ENCODE data around the gene CHEK2.

Gene CHEK2

DNA sequence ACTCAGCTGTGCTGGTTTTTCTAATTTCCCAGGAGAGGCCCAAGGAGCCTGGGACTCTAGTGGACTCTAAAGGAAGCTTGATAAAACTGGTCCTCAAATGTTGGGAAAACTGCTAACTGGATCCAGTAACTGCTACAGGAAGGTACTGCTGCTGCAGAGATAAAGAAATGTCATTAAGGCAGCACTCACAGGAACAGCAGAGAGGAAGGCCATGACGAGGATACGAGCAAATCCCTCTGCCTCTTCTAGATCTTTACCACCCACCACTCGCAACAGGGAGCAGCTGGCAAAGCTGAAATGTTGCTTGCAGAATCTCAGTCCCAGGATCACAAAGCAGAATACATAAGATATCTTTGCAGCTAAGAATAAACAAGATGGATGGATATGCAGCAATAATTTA, 85.4 kb downstream of the CHEK2 start:
- no peak overlapping the region for H3K27ac ChIP-seq (replicated peaks)
- no peak overlapping the region for H3K4me3 ChIP-seq (replicated peaks; ENCODE audit: insufficient read depth, low read length)
- TF ChIP-seq CTCF (IDR thresholded peaks at IDR 0.05; ENCODE audit: insufficient read depth, low read length): no peak
- TF ChIP-seq POLR2AphosphoS5 (IDR thresholded peaks at IDR 0.05; ENCODE audit: low read depth): no peak
- TF ChIP-seq GABPA (IDR thresholded peaks at IDR 0.05; ENCODE audit: low read depth): no peak
- no peak for TF ChIP-seq SPI1 (IDR thresholded peaks at IDR 0.05; ENCODE audit: borderline replicate concordance, low read depth)
- TF ChIP-seq, protein P1, sequence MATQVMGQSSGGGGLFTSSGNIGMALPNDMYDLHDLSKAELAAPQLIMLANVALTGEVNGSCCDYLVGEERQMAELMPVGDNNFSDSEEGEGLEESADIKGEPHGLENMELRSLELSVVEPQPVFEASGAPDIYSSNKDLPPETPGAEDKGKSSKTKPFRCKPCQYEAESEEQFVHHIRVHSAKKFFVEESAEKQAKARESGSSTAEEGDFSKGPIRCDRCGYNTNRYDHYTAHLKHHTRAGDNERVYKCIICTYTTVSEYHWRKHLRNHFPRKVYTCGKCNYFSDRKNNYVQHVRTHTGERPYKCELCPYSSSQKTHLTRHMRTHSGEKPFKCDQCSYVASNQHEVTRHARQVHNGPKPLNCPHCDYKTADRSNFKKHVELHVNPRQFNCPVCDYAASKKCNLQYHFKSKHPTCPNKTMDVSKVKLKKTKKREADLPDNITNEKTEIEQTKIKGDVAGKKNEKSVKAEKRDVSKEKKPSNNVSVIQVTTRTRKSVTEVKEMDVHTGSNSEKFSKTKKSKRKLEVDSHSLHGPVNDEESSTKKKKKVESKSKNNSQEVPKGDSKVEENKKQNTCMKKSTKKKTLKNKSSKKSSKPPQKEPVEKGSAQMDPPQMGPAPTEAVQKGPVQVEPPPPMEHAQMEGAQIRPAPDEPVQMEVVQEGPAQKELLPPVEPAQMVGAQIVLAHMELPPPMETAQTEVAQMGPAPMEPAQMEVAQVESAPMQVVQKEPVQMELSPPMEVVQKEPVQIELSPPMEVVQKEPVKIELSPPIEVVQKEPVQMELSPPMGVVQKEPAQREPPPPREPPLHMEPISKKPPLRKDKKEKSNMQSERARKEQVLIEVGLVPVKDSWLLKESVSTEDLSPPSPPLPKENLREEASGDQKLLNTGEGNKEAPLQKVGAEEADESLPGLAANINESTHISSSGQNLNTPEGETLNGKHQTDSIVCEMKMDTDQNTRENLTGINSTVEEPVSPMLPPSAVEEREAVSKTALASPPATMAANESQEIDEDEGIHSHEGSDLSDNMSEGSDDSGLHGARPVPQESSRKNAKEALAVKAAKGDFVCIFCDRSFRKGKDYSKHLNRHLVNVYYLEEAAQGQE (IDR thresholded peaks at IDR 0.05; ENCODE audit: insufficient replicate concordance, low read depth): no peak
- DNase-seq (ENCODE audit: low read depth in 1 of 2, low spot score in 1 of 2): no peak
- no peaks in the 10 kb centered on the region for H3K27me3 ChIP-seq (ENCODE audit: insufficient read depth, poor library complexity, severe bottlenecking)

- H3K27me3 ChIP-seq (ENCODE audit: insufficient read depth, poor library complexity, severe bottlenecking): no peaks in the 10 kb centered on the region
- DNase-seq (ENCODE audit: low read depth in 1 of 2, low spot score in 1 of 2): no peak
- no peak overlapping the region for H3K27ac ChIP-seq (replicated peaks)
- H3K4me3 ChIP-seq (replicated peaks; ENCODE audit: insufficient read depth, low read length): no peak overlapping the region
- no peak for TF ChIP-seq CTCF (IDR thresholded peaks at IDR 0.05; ENCODE audit: insufficient read depth, low read length)
Measured at GRCh38 chr22:28650463-28650862, 91.2 kb downstream of the CHEK2 start.

DNA sequence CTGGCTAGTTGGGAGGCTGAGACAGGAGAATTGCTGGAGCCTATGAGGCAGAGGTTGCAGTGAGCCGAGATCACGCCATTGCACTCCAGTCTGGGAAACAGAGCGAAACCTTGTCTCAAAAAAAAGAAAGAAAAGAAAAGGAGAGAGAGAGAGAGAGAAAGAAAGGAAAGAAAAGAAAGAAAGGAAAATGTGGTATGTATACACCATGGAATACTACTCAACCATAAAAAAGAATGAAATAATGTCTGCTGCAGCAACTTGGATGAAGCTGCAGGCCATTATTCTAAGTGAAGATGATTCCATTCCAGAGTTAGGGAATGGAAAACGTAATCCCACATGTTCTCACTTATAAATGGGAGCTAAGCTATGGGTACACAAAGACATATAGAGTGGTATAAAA, 92.8 kb downstream of the CHEK2 start:
- no peaks in the 10 kb centered on the region for H3K27me3 ChIP-seq (ENCODE audit: insufficient read depth, poor library complexity, severe bottlenecking)
- H3K4me3 ChIP-seq (replicated peaks; ENCODE audit: insufficient read depth, low read length): no peak overlapping the region
- H3K27ac ChIP-seq (replicated peaks): no peak overlapping the region
- no peak for TF ChIP-seq POLR2AphosphoS5 (IDR thresholded peaks at IDR 0.05; ENCODE audit: low read depth)
- TF ChIP-seq GABPA (IDR thresholded peaks at IDR 0.05; ENCODE audit: low read depth): no peak
- no peak for TF ChIP-seq CTCF (IDR thresholded peaks at IDR 0.05; ENCODE audit: insufficient read depth, low read length)
- TF ChIP-seq, protein P1 (IDR thresholded peaks at IDR 0.05; ENCODE audit: insufficient replicate concordance, low read depth): no peak
- TF ChIP-seq SPI1 (IDR thresholded peaks at IDR 0.05; ENCODE audit: borderline replicate concordance, low read depth): no peak
- DNase-seq (ENCODE audit: low read depth in 1 of 2, low spot score in 1 of 2): no peak

DNA sequence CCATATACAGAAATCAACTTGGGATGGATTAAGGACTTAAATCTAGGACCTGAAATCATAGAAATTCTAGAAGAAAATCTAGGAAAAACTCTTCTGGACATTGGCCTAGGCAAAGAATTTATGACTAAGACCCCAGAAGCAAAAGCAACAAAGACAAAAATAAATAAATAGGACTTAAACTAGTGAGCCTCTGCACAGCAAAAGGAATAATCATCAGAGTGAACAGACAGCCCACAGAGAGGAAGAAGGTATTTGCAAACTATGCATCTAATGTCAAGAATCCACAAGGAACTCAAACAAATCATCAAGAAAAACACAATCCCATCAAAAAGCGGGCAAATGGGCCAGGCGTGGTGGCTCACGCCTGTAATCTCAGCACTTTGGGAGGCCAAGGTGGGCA, 94.4 kb downstream of the CHEK2 start:
- no peak for DNase-seq (ENCODE audit: low read depth in 1 of 2, low spot score in 1 of 2)
- no peak for TF ChIP-seq SPI1 (IDR thresholded peaks at IDR 0.05; ENCODE audit: borderline replicate concordance, low read depth)
- TF ChIP-seq GABPA (IDR thresholded peaks at IDR 0.05; ENCODE audit: low read depth): no peak
- TF ChIP-seq CTCF (IDR thresholded peaks at IDR 0.05; ENCODE audit: insufficient read depth, low read length): no peak
- TF ChIP-seq POLR2AphosphoS5 (IDR thresholded peaks at IDR 0.05; ENCODE audit: low read depth): no peak
- TF ChIP-seq, protein P1 (IDR thresholded peaks at IDR 0.05; ENCODE audit: insufficient replicate concordance, low read depth): no peak

More for the DNA sequence above, 94.4 kb downstream of the CHEK2 start:
- Histone ChIP-seq H3K27me3 (ENCODE audit: insufficient read depth, poor library complexity, severe bottlenecking) (no peaks in the 10 kb centered on the region), H3K4me3 (replicated peaks; ENCODE audit: insufficient read depth, low read length) (no peak overlapping the region), H3K27ac (replicated peaks) (no peak overlapping the region)
